Activated T-cell treated with anti-CD3 and anti-CD28 coated beads, Interleukin-2, amount 50 U/mL, for 24 hours (primary cell): ENCODE data around the gene LRRC59.
A peak's percentile ranks its signal among the peaks of the same experiment; 100 is the strongest.
"Not testable (repeated sequence)": the region's sequence is repeated elsewhere in the genome, so short reads cannot be mapped to it uniquely, and the experiment has no call there.

Experiments
- DNase-seq: peaks from one replicate; pipeline ENCODE4 v3.0.0-alpha.2; 2020
- H3K27ac Mint-ChIP-seq: 2 replicates; pipeline ENCODE4 v1.8.0; 2020; ENCODE audit warnings: mild to moderate bottlenecking, mixed read lengths
- H3K27me3 Mint-ChIP-seq: 2 replicates; pipeline ENCODE4 v1.8.0; 2020; ENCODE audit warnings: mixed read lengths
- H3K36me3 Mint-ChIP-seq: 2 replicates; pipeline ENCODE4 v1.8.0; 2020; ENCODE audit warnings: low read depth, mixed read lengths
- H3K4me1 Mint-ChIP-seq: 2 replicates; pipeline ENCODE4 v1.8.0; 2020; ENCODE audit warnings: low read depth, mixed read lengths
- H3K4me3 Mint-ChIP-seq: 2 replicates; pipeline ENCODE4 v1.8.0; 2020; ENCODE audit warnings: mild to moderate bottlenecking, moderate library complexity, mixed read lengths
- H3K9me3 Mint-ChIP-seq: 2 replicates; pipeline ENCODE4 v1.8.0; 2020; ENCODE audit warnings: mixed read lengths

Gene LRRC59

GRCh38 chr17:50344731-50345365 is 52.5 kb downstream of the LRRC59 start:
- no peaks in the 10 kb centered on the region for H3K27me3 Mint-ChIP-seq
- H3K27ac Mint-ChIP-seq: peak overlapping the region; percentile 86
- peak overlapping the region; percentile 79 for H3K4me3 Mint-ChIP-seq
- no peak for DNase-seq
- peaks cover 10% of the 10 kb centered on the region for H3K36me3 Mint-ChIP-seq
- peaks cover 40% of the 10 kb centered on the region for H3K4me1 Mint-ChIP-seq
- no peaks in the 10 kb centered on the region for H3K9me3 Mint-ChIP-seq

DNA sequence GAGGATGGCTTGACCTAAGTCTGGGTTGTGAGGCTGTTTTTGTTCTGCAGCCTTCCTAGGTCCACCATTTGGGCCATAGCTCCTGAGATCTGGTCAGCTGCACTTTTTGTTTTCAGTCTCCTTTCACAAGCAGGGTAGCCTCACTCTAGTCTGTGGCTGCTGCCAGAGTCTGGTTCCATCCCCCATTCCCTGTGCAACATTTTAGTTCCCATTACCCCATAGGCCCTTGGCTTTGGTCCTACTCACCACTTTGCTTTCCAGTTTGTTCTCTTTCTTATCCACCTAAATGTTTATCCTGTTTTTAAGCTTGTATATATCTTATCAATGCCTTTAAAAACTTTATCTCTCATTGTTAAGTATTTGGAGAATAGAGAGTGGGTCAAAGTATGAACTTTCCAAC is 57.9 kb downstream of the LRRC59 start:
- H3K27ac Mint-ChIP-seq: no peak overlapping the region
- no peak for DNase-seq
- H3K36me3 Mint-ChIP-seq: no peaks in the 10 kb centered on the region
- H3K4me1 Mint-ChIP-seq: no peaks in the 10 kb centered on the region
- H3K4me3 Mint-ChIP-seq: no peak overlapping the region
- no peaks in the 10 kb centered on the region for H3K27me3 Mint-ChIP-seq
- H3K9me3 Mint-ChIP-seq: peaks cover 2% of the 10 kb centered on the region

DNA sequence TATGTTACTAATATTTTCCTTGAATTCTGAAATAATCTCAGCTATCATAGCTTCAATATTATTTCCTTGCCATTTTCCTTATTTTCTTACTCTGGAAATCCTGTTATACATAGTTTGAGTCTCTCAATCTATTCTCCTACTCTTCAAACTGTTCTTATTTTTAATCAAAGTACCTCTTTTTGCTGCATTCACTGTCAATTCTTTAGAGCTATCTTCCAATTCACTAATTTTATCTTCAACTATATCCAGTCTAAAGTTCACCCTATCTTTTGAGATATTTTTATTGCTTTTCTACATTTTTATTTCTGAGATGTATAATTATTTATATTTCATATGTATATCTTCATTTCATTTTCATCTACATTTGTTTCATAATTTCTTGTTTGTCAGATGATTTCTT is 58.7 kb downstream of the LRRC59 start:
- Mint-ChIP-seq H3K27ac (no peak overlapping the region), H3K4me1 (peaks cover 4% of the 10 kb centered on the region), H3K4me3 (no peak overlapping the region), H3K9me3 (peaks cover 2% of the 10 kb centered on the region), H3K36me3 (no peaks in the 10 kb centered on the region), H3K27me3 (no peaks in the 10 kb centered on the region)
- DNase-seq: no peak

GRCh38 chr17:50337956-50338355 is 59.4 kb downstream of the LRRC59 start:
- no peaks in the 10 kb centered on the region for H3K36me3 Mint-ChIP-seq
- no peak overlapping the region for H3K4me3 Mint-ChIP-seq
- H3K4me1 Mint-ChIP-seq: peaks cover 8% of the 10 kb centered on the region
- H3K27ac Mint-ChIP-seq: no peak overlapping the region
- peaks cover 2% of the 10 kb centered on the region for H3K9me3 Mint-ChIP-seq
- DNase-seq: no peak
- H3K27me3 Mint-ChIP-seq: no peaks in the 10 kb centered on the region

DNA sequence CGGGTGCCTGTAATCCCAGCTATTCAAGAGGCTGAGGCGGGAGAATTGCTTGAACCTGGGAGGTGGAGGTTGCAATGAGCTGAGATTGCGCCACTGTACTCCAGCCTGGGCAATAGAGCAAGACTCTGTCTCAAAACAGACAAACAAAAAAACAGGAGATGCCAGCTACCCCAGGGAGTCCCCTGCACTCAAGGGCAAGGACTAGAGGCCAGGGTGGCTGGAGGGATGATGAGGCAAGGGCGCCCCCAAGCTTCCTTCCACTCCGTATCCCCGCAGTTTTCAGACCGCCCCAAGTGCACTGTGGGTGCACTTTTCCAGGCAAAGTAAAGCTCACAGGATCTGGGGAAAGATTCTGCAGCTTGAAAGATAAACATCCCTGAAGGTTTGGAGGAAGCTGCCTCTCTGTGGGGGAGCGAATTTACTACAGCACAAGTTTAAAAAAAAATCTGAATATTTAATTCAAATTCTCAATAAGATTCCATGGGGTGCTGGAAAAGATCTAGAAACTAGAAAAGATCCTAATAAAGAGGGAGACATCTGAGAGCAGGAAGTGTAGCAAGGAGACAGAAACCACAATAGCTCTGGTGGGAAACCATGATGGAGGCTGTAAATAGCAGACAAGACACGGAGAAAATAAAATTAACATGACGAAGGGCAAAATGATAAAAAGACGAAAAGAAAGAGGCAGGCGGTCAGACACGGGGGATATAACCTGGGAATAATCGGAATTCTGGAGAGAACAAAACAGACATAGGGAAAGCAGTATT is 63.8 kb downstream of the LRRC59 start:
- DNase-seq: not testable (repeated sequence)
- peaks cover 14% of the 10 kb centered on the region for H3K4me1 Mint-ChIP-seq

GRCh38 chr17:50332196-50332595 is 65.1 kb downstream of the LRRC59 start:
- Mint-ChIP-seq H3K9me3 (no peaks in the 10 kb centered on the region), H3K36me3 (no peaks in the 10 kb centered on the region), H3K27me3 (peaks cover 3% of the 10 kb centered on the region), H3K4me3 (no peak overlapping the region), H3K4me1 (peaks cover 14% of the 10 kb centered on the region), H3K27ac (no peak overlapping the region)
- DNase-seq: no peak

More for the DNA sequence above, 63.8 kb downstream of the LRRC59 start:
- H3K27me3 Mint-ChIP-seq, H3K27ac Mint-ChIP-seq, H3K4me3 Mint-ChIP-seq, H3K36me3 Mint-ChIP-seq, H3K9me3 Mint-ChIP-seq: not testable (repeated sequence)
